IPS-18a (cell line): Measurements from ENCODE around the gene CD1C.
"Not testable (repeated sequence)": the region's sequence is repeated elsewhere in the genome, so short reads cannot be mapped to it uniquely, and the experiment has no call there.

ENCODE experiments used
- H3K27ac ChIP-seq: one replicate; pipeline ENCODE4 v1.5.1; 2013; ENCODE audit warnings: low read length
- H3K27me3 ChIP-seq: one replicate; pipeline ENCODE4 v1.6.1; 2013; ENCODE audit warnings: mild to moderate bottlenecking, low read length; ENCODE audit not compliant: control insufficient read depth, insufficient read depth
- H3K36me3 ChIP-seq: one replicate; pipeline ENCODE4 v1.6.1; 2013; ENCODE audit warnings: low read depth, low read length; ENCODE audit not compliant: control insufficient read depth
- H3K4me1 ChIP-seq: one replicate; pipeline ENCODE4 v1.6.1; 2013; ENCODE audit warnings: low read depth, low read length; ENCODE audit not compliant: control insufficient read depth
- H3K4me3 ChIP-seq: one replicate; pipeline ENCODE4 v1.5.1; 2013; ENCODE audit warnings: low read length
- H3K9ac ChIP-seq: one replicate; pipeline ENCODE4 v1.6.1; 2013; ENCODE audit warnings: mild to moderate bottlenecking, low read length, moderate library complexity
- H3K9me3 ChIP-seq: one replicate; pipeline ENCODE4 v1.6.1; 2013; ENCODE audit warnings: low read depth, low read length; ENCODE audit not compliant: control insufficient read depth

The CD1C gene

GRCh38 chr1:158328426-158328825, 38.7 kb downstream of the CD1C start:
- H3K4me3 ChIP-seq: no peak overlapping the region
- H3K9me3 ChIP-seq: no peaks in the 10 kb centered on the region
- no peak overlapping the region for H3K27ac ChIP-seq
- no peaks in the 10 kb centered on the region for H3K36me3 ChIP-seq
- H3K9ac ChIP-seq: no peak overlapping the region
- H3K27me3 ChIP-seq: no peaks in the 10 kb centered on the region
- no peaks in the 10 kb centered on the region for H3K4me1 ChIP-seq

- H3K4me3 ChIP-seq: no peak overlapping the region
- H3K9me3 ChIP-seq: no peaks in the 10 kb centered on the region
- no peaks in the 10 kb centered on the region for H3K27me3 ChIP-seq
- H3K36me3 ChIP-seq: no peaks in the 10 kb centered on the region
- no peak overlapping the region for H3K9ac ChIP-seq
- H3K27ac ChIP-seq: no peak overlapping the region
- no peaks in the 10 kb centered on the region for H3K4me1 ChIP-seq
Observed at GRCh38 chr1:158329300-158329699, 39.6 kb downstream of the CD1C start.

DNA sequence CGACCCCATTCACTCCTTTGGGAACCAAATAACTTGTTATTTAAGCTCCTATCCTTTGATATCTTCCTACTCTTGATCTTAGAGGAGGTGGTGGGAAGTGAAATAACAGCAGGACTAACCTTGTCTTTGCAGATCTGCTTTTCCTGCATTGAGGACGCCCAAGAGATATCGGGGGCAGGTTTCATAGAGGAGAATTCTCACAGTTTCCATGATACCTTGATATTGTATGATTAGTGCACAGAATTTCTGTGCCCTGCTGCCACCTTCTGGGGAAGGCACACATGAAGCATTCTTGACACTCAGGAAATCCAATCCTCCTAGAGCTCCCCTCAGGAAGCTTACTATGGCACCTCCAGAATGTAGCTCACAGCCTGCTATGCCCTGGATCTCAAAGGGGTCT, 40.0 kb downstream of the CD1C start:
- Histone ChIP-seq H3K4me1 (no peaks in the 10 kb centered on the region), H3K27ac (no peak overlapping the region), H3K27me3 (no peaks in the 10 kb centered on the region), H3K36me3 (no peaks in the 10 kb centered on the region), H3K9ac (no peak overlapping the region), H3K4me3 (no peak overlapping the region), H3K9me3 (no peaks in the 10 kb centered on the region)

- Histone ChIP-seq H3K9me3 (no peaks in the 10 kb centered on the region), H3K27me3 (no peaks in the 10 kb centered on the region), H3K36me3 (no peaks in the 10 kb centered on the region), H3K9ac (no peak overlapping the region), H3K4me3 (no peak overlapping the region), H3K4me1 (no peaks in the 10 kb centered on the region), H3K27ac (no peak overlapping the region)
Observed at GRCh38 chr1:158330391-158331105, 40.8 kb downstream of the CD1C start.

DNA sequence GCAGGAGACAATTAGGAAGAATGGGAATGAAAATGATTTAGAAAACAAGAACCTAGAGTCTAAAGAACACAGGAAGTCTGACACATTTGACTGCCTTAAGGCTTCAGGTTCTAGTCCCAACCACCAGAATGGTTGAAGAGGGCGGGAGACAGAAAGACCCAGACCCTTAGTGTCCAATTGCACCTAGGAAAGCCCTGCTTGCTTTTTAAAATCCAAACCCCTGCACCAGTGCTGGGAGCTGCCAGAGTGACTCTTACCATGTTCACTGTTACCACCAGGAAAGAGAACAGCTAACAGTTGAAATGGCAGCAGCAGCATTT, 41.3 kb downstream of the CD1C start:
- H3K9me3 ChIP-seq: no peaks in the 10 kb centered on the region
- no peaks in the 10 kb centered on the region for H3K4me1 ChIP-seq
- H3K9ac ChIP-seq: no peak overlapping the region
- no peaks in the 10 kb centered on the region for H3K36me3 ChIP-seq
- no peak overlapping the region for H3K4me3 ChIP-seq
- H3K27me3 ChIP-seq: no peaks in the 10 kb centered on the region
- no peak overlapping the region for H3K27ac ChIP-seq

DNA sequence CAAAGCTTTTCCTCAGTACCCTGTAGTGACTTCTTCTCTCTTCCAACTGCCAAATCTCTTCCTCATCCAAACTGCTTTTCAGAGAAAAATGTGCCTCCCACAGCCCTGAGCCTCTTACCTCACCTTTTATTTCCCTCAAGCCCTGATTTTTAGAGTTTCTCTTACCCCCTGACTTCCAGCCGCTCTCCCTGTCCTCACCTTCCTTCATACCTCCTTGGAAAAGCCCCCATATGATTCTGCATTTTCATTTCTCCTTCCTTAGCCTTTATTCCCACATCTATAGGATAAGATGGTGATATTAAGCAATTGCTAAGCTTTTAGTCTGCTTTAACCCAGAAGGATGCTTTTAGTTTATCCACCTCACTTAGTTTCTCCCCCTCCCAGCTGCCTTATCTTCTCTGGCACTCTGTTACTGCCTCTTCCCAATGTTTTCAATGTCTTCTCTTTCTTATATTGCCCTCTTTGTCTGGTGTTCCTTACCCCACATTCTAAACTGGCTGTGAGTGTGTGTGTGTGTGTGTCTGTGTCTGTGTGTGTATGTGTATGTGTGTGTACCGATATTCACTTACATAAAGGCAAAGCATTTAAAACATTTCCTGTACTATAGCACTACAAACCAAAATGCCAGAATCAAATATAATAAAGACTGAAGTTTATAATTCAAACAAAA, 41.9 kb downstream of the CD1C start, which contains the start of gene CD1B:
TSS of gene CD1B (minus strand) at position 51 of the 670 bp plus-strand sequence. CDS start 108 bp downstream, outside the sequence.
- Histone ChIP-seq H3K36me3 (no peaks in the 10 kb centered on the region), H3K27me3 (no peaks in the 10 kb centered on the region), H3K9ac (no peak within 1 kb of the TSS), H3K27ac (no peak within 1 kb of the TSS), H3K9me3 (no peaks in the 10 kb centered on the region), H3K4me1 (no peaks in the 10 kb centered on the region), H3K4me3 (no peak within 1 kb of the TSS)

DNA sequence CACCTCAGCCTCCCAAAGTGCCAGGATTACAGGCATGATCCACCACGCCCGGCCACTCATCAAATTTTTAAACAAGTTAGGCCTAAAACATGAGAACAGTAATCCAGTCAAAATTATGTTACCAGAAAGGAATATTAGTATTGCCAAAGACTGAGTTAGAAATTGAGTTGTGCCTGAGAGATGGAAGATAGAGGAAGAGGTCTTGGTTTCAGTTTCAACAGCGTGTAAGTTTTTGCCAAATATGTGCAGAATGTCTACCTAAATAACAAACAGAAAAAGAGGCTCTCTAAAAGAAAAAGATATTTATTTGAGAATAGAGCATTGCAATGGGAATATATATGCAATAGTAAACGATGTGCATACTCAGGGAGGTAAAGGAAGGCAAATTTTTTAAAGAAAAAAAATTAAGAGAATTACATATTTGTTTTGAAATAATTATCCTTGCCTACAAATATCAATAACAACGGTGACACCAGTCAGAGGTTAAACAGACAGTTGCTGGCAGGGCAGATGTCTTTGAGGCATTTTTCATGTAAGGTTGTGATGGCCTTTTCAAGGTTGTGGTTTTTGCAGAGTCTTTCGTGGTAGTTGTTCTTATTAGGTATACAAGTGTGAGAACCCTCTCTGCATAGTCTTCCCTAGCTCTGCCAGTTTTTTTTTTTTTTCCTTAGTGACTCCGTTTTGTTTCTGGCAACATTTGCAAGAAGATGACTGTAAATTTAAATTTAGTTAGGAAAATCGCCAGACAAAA, 43.9 kb downstream of the CD1C start:
- H3K4me3 ChIP-seq: no peak overlapping the region

GRCh38 chr1:158334526-158335212, 44.9 kb downstream of the CD1C start:
- no peaks in the 10 kb centered on the region for H3K4me1 ChIP-seq
- no peak overlapping the region for H3K4me3 ChIP-seq
- no peak overlapping the region for H3K9ac ChIP-seq
- no peaks in the 10 kb centered on the region for H3K36me3 ChIP-seq
- no peaks in the 10 kb centered on the region for H3K27me3 ChIP-seq
- H3K27ac ChIP-seq: no peak overlapping the region
- no peaks in the 10 kb centered on the region for H3K9me3 ChIP-seq

More for the DNA sequence above, 43.9 kb downstream of the CD1C start:
- Histone ChIP-seq H3K36me3 (no peaks in the 10 kb centered on the region), H3K9me3 (no peaks in the 10 kb centered on the region), H3K27me3 (no peaks in the 10 kb centered on the region), H3K27ac (no peak overlapping the region), H3K9ac (no peak overlapping the region), H3K4me1 (no peaks in the 10 kb centered on the region)

DNA sequence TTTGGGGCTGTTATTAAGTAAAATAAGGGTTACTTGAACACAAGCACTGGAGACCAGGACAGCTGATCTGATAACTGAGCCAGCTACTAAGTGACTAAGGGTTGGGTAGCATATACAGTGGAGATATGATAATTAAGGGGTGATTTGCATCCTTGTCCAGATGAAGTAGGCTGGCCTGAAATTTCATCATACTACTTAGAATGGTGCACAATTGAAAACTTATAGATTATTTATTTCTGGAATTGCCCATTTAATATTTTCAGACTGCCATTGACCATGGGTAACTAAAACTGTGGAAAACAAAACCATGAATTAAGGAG, 45.5 kb downstream of the CD1C start:
- no peaks in the 10 kb centered on the region for H3K36me3 ChIP-seq
- H3K9ac ChIP-seq: no peak overlapping the region
- no peak overlapping the region for H3K27ac ChIP-seq
- no peak overlapping the region for H3K4me3 ChIP-seq
- no peaks in the 10 kb centered on the region for H3K27me3 ChIP-seq
- no peaks in the 10 kb centered on the region for H3K9me3 ChIP-seq
- H3K4me1 ChIP-seq: no peaks in the 10 kb centered on the region

DNA sequence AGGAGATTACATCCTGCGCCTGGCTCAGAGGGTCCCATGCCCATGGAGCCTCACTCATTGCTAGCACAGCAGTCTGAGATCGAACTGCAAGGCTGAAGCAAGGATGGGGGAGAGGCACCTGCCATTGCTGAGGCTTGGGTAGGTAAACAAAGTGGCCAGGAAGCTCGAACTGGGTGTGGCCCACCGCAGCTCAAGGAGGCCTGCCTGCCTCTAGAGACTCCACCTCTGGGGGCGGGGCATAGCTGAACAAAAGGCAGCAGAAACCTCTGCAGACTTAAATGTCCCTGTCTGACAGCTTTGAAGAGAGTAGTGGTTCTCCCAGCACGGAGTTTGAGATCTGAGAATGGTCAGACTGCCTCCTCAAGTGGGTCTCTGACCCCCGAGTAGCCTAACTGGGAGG, 46.7 kb downstream of the CD1C start:
- not testable (repeated sequence) for H3K9me3 ChIP-seq, H3K27me3 ChIP-seq, H3K27ac ChIP-seq, H3K36me3 ChIP-seq, H3K9ac ChIP-seq, H3K4me1 ChIP-seq, H3K4me3 ChIP-seq
